ENCODE results near the gene KLF17.

GRCh38 chr1:44072204-44072603 lies 46.4 kb upstream of the KLF17 start:
- TF ChIP-seq CTCF (IDR thresholded peaks at IDR 0.05; ENCODE audit: low read depth, low read length), result no peak
- TF ChIP-seq EZH2phosphoT487 (IDR thresholded peaks at IDR 0.05; ENCODE audit: low read depth), result no peak
